Adrenal gland (tissue), 12 donors: ENCODE results near the gene TMED6. TPM values are rescaled to one million over a fixed set of nuclear protein-coding genes. Genes with fewer than 3 reads are reported as not detected.

ENCODE experiments used
- DNase-seq, 7 donors: peaks; one replicate each; pipeline ENCODE4 v3.0.0-alpha.2; 2019 to 2020
- H3K27ac ChIP-seq, 5 donors: fragments of 200-600 bp; sonication (generic) in 4 of 5; 1 replicate in 3 of 5; 2 replicates in 2 of 5; pipeline versions ENCODE4 v1.5.1 to v1.8.0; 2016 to 2020; ENCODE audit warnings: mild to moderate bottlenecking in 1 of 5
- H3K27me3 ChIP-seq: fragments of 200-600 bp; 2 replicates; pipeline ENCODE4 v1.8.0; 2021
- H3K36me3 ChIP-seq, 2 donors: fragments of 200-600 bp; replicated peaks in 1 of 2; 1 replicate in 1 of 2; 2 replicates in 1 of 2; pipeline versions ENCODE4 v1.5.1 to v1.8.0; 2018 to 2022
- H3K4me1 ChIP-seq, 2 donors: fragments of 200-600 bp; replicated peaks in 1 of 2; 1 replicate in 1 of 2; 2 replicates in 1 of 2; pipeline versions ENCODE4 v1.5.1 to v1.8.0; 2018 to 2021
- H3K4me3 ChIP-seq, 4 donors: fragments of 200-600 bp; sonication (generic) in 3 of 4; one replicate each; pipeline ENCODE4 v1.5.1; 2016 to 2018
- H3K9me3 ChIP-seq, 3 donors: fragments of 200-600 bp; sonication (generic) in 1 of 3; replicated peaks in 1 of 3; 1 replicate in 2 of 3; 2 replicates in 1 of 3; pipeline versions ENCODE4 v1.5.1 to v1.8.0; 2016 to 2021
- CTCF ChIP-seq, 6 experiments: fragments of 450-650 bp in 4 of 6; fragments of 200-600 bp in 2 of 6; sonication (generic) in 1 of 6; IDR thresholded peaks; 1 replicate in 5 of 6; 2 replicates in 1 of 6; pipeline versions ENCODE4 v1.5.1 to v1.8.0; 2016 to 2021; ENCODE audit warnings: antibody characterized with exemption in 6 of 6, mild to moderate bottlenecking in 2 of 6, moderate library complexity in 1 of 6
- POLR2A ChIP-seq, 2 donors: fragments of 450-650 bp; IDR thresholded peaks; one replicate each; pipeline ENCODE4 v1.6.1; 2017; ENCODE audit warnings: antibody characterized with exemption in 2 of 2, mild to moderate bottlenecking in 2 of 2, moderate library complexity in 1 of 2
- WGBS, 4 donors: extraction: QIAGEN DNeasy Blood & Tissue Kit in 2 of 4; methylation state at CpG; one replicate each; pipeline versions ENCODE4 v1.1.5 to v1.1.7; 2013 to 2017; 5-methylcytosine and 5-hydroxymethylcytosine counted together
- intact Hi-C, 2 donors: fragments of 100-400 bp; cut with DNase I; formaldehyde crosslinking; loops; one replicate each; pipeline versions ENCODE4 v1.14.1 to v1.15.0; 2022 to 2023
- polyA plus RNA-seq, 3 donors: library from polyadenylated mRNA; stranded (reverse); fragments of 200-250 nt in 2 of 3; fragments of 350-450 nt in 1 of 3; fragmentation: Illumina TruSeq in 1 of 3; extraction: RNeasy Lipid Tissue Mini Kit (QIAGEN cat#74804) in 1 of 3; gene quantifications; one replicate each; pipeline ENCODE4 v1.2.3, GENCODE V29; 2013 to 2014
- total RNA-seq, 9 donors: library from RNA; depleted of rRNA in 4 of 9; stranded (reverse); fragments of >200 nt in 4 of 9; fragments of 120-200 nt in 1 of 9; fragmentation: NEBNext Ultra II Directional in 1 of 9; extraction: Animal tissue kit (Norgen Biotek cat#: 25700) in 1 of 9; gene quantifications; one replicate each; pipeline versions ENCODE4 v1.1.0 to v1.2.4, GENCODE V29; 2013 to 2023
- donor health status: healthy with polysubstance abuse.
- donor health status: Bipolar disorder and iron deficiency.
- donor health status: DM: yes; HTN: yes; CAD: no.
- donor health status: DM: no; HTN: no; CAD: no.
- donor health status: DM: no; HTN: no; CAD: no.
- donor health status: DM: yes; HTN: yes; CAD: no.

Gene TMED6
- total and polyA plus RNA-seq, 12 donors = 0.22 to 2.5 (median 0.42) TPM; not detected in 5

- intact Hi-C loops = no loop called here
- H3K36me3 ChIP-seq = peaks cover 0 to 15% of the 10 kb centered on the region in 2 donors
- no peak for DNase-seq
Observed at GRCh38 chr16:69348222-69348621, 3.4 kb downstream of the TMED6 start.

GRCh38 chr16:69346683-69347082, 4.9 kb downstream of the TMED6 start:
- no peak for TF ChIP-seq POLR2A (IDR thresholded peaks at IDR 0.05)
- no peak for TF ChIP-seq CTCF (IDR thresholded peaks at IDR 0.05)
- Histone ChIP-seq H3K9me3 (no peaks in the 10 kb centered on the region), H3K4me1 (no peaks in the 10 kb centered on the region), H3K4me3 (no peak overlapping the region), H3K27ac (no peak overlapping the region), H3K27me3 (no peaks in the 10 kb centered on the region), H3K36me3 (peaks cover 0 to 24% of the 10 kb centered on the region in 2 donors)
- WGBS, 4 donors = 81 to 93% (median 90%) methylated on average over 6 of the region's 6 CpGs
- DNase-seq = no peak
- intact Hi-C loops = no loop called here

More at GRCh38 chr16:69348222-69348621, 3.4 kb downstream of the TMED6 start:
- H3K27ac ChIP-seq = no peak overlapping the region
- no peak overlapping the region for H3K4me3 ChIP-seq
- H3K9me3 ChIP-seq = no peaks in the 10 kb centered on the region
- no peaks in the 10 kb centered on the region for H3K4me1 ChIP-seq
- TF ChIP-seq CTCF (IDR thresholded peaks at IDR 0.05) (no peak), POLR2A (IDR thresholded peaks at IDR 0.05) (no peak)
- WGBS, 4 donors = 90 to 94% (median 94%) methylated on average over 6 of the region's 6 CpGs
- no peaks in the 10 kb centered on the region for H3K27me3 ChIP-seq

DNA sequence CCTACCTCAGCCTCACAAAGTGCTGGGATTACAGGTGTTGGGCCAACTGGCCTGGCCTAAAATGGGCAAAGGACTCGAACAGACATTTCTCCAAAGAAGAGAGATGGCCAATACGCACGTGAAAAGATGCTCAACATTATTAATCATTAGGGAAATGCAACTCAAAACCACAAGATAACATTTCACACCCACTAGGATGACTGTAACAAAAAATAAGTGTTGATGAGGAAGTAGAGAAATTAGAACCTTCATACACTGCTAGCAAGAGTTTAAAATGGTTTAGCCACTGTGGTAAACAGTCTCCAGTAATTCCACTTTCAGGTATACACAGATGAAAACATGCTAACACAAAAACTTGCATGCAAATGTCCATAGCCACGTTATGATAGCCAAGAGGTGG, 5.7 kb downstream of the TMED6 start:
- no peaks in the 10 kb centered on the region for H3K9me3 ChIP-seq
- WGBS, 4 donors = 69 to 83% (median 80%) methylated on average over 4 of the region's 4 CpGs
- H3K27ac ChIP-seq = no peak overlapping the region
- peaks cover 0 to 3% of the 10 kb centered on the region in 2 donors for H3K4me1 ChIP-seq
- no peaks in the 10 kb centered on the region for H3K27me3 ChIP-seq
- no peak for TF ChIP-seq POLR2A (IDR thresholded peaks at IDR 0.05)
- no peak for TF ChIP-seq CTCF (IDR thresholded peaks at IDR 0.05)
- no peak overlapping the region for H3K4me3 ChIP-seq
- intact Hi-C loops = no loop called here
- H3K36me3 ChIP-seq = peaks cover 0 to 32% of the 10 kb centered on the region in 2 donors
- no peak for DNase-seq

- 92 to 96% (median 95%) methylated on average over 5 of the region's 5 CpGs for WGBS, 4 donors
- peaks cover 5 to 11% of the 10 kb centered on the region in 2 donors for H3K4me1 ChIP-seq
- no peak for DNase-seq
- H3K4me3 ChIP-seq = no peak overlapping the region
- no peak for TF ChIP-seq POLR2A (IDR thresholded peaks at IDR 0.05)
- no peaks in the 10 kb centered on the region for H3K27me3 ChIP-seq
- no peak overlapping the region for H3K27ac ChIP-seq
- H3K36me3 ChIP-seq = peaks cover 0 to 26% of the 10 kb centered on the region in 2 donors
- intact Hi-C loops = no loop called here
- no peaks in the 10 kb centered on the region for H3K9me3 ChIP-seq
Observed at GRCh38 chr16:69344171-69344570, 7.4 kb downstream of the TMED6 start.

- peak overlapping the region; percentile 70 to 94 (median 90) for H3K27ac ChIP-seq
- H3K4me3 ChIP-seq = peak overlapping the region; percentile 42 to 78 (median 62)
- no peak for DNase-seq
- H3K27me3 ChIP-seq = no peaks in the 10 kb centered on the region
- H3K4me1 ChIP-seq = peaks cover 12 to 30% of the 10 kb centered on the region in 2 donors
- TF ChIP-seq CTCF (IDR thresholded peaks at IDR 0.05) (no peak), POLR2A (IDR thresholded peaks at IDR 0.05) (no peak)
- intact Hi-C loops = no loop called here
- H3K36me3 ChIP-seq = peaks cover 0 to 38% of the 10 kb centered on the region in 2 donors
- 4 to 7% (median 6%) methylated on average over 13 to 16 of the region's 16 CpGs for WGBS, 4 donors
- no peaks in the 10 kb centered on the region for H3K9me3 ChIP-seq
Observed at GRCh38 chr16:69340095-69340644, 11.4 kb downstream of the TMED6 start.
